GM23338 (cell line): ENCODE data around the gene FTCDNL1. TPM values are rescaled to one million over a fixed set of nuclear protein-coding genes. Genes with fewer than 3 reads are reported as not detected.

Experiments used
- ATAC-seq: fragments of 200-7000 bp; cut with Tn5 transposase; 3 replicates; pipeline ENCODE4 v1.9.1; 2020
- DNase-seq: peaks from one replicate; pipeline ENCODE4 v3.0.0-alpha.2; 2015; ENCODE audit warnings: low spot score
- H2AFZ ChIP-seq: fragments of 200-600 bp; sonication (generic); 2 replicates; pipeline ENCODE4 v1.8.0; 2016; ENCODE audit warnings: antibody characterized with exemption, mild to moderate bottlenecking, moderate library complexity
- H3F3A ChIP-seq: fragments of 200-600 bp; sonication (generic); replicated peaks from 2 replicates; pipeline ENCODE4 v1.8.0; 2017; ENCODE audit warnings: antibody characterized with exemption, mixed run types, low read depth
- H3K27ac ChIP-seq: fragments of 200-600 bp; sonication (generic); 2 replicates; pipeline ENCODE4 v1.6.1; 2016; ENCODE audit warnings: low read depth
- H3K27me3 ChIP-seq: fragments of 200-600 bp; sonication (generic); 2 replicates; pipeline ENCODE4 v1.8.0; 2016; ENCODE audit warnings: mild to moderate bottlenecking, mixed run types, moderate library complexity; ENCODE audit not compliant: insufficient read depth
- H3K36me3 ChIP-seq: fragments of 200-600 bp; sonication (generic); 2 replicates; pipeline ENCODE4 v1.8.0; 2016; ENCODE audit warnings: mild to moderate bottlenecking; ENCODE audit not compliant: insufficient read depth
- H3K4me1 ChIP-seq: fragments of 200-600 bp; sonication (generic); 2 replicates; pipeline ENCODE4 v1.8.0; 2016; ENCODE audit warnings: mild to moderate bottlenecking, moderate library complexity; ENCODE audit not compliant: insufficient read depth
- H3K4me2 ChIP-seq: fragments of 200-600 bp; sonication (generic); 2 replicates; pipeline ENCODE4 v1.7.1; 2017; ENCODE audit warnings: mixed run types
- H3K4me3 ChIP-seq: fragments of 200-600 bp; sonication (generic); 2 replicates; pipeline ENCODE4 v1.6.1; 2016; ENCODE audit warnings: mixed run types
- H3K79me2 ChIP-seq: fragments of 200-600 bp; sonication (generic); replicated peaks from 2 replicates; pipeline ENCODE4 v1.8.0; 2017; ENCODE audit warnings: mild to moderate bottlenecking; ENCODE audit not compliant: insufficient read depth
- H3K9me2 ChIP-seq: fragments of 200-600 bp; sonication (generic); 2 replicates; pipeline ENCODE4 v1.8.0; 2017; ENCODE audit not compliant: insufficient read depth
- H4K20me1 ChIP-seq: fragments of 200-600 bp; sonication (generic); replicated peaks from 2 replicates; pipeline ENCODE4 v1.8.0; 2017; ENCODE audit warnings: mild to moderate bottlenecking; ENCODE audit not compliant: insufficient read depth
- H3K27ac Mint-ChIP-seq: 2 replicates; pipeline ENCODE4 v1.8.0; 2020; ENCODE audit warnings: inconsistent platforms, mild to moderate bottlenecking, moderate library complexity, mixed read lengths
- H3K27me3 Mint-ChIP-seq: 3 replicates; pipeline ENCODE4 v1.8.0; 2022; ENCODE audit warnings: low read depth, mild to moderate bottlenecking, moderate library complexity, mixed read lengths, inconsistent platforms; ENCODE audit not compliant: insufficient read depth, poor library complexity
- H3K36me3 Mint-ChIP-seq: 3 replicates; pipeline ENCODE4 v1.8.0; 2021; ENCODE audit warnings: low read depth, mild to moderate bottlenecking, inconsistent platforms, moderate library complexity, mixed read lengths
- H3K4me1 Mint-ChIP-seq: 3 replicates; pipeline ENCODE4 v1.8.0; 2020; ENCODE audit warnings: mild to moderate bottlenecking, inconsistent platforms, mixed read lengths
- H3K4me3 Mint-ChIP-seq: 3 replicates; pipeline ENCODE4 v1.8.0; 2021; ENCODE audit warnings: moderate library complexity, mild to moderate bottlenecking, inconsistent platforms, mixed read lengths
- H3K9me3 Mint-ChIP-seq: 3 replicates; pipeline ENCODE4 v1.8.0; 2020; ENCODE audit warnings: moderate library complexity, mild to moderate bottlenecking, inconsistent platforms, mixed read lengths
- CREB1 ChIP-seq: fragments of 250-450 bp; sonication (Bioruptor Pico); IDR thresholded peaks from 2 replicates; pipeline ENCODE4 v1.5.0; 2020; ENCODE audit warnings: low read depth, mild to moderate bottlenecking, moderate library complexity
- EZH2 ChIP-seq: fragments of 200-600 bp; sonication (generic); IDR thresholded peaks from one replicate; pipeline ENCODE4 v1.8.0; 2017; ENCODE audit warnings: antibody characterized with exemption, mild to moderate bottlenecking, low read depth; ENCODE audit not compliant: unreplicated experiment
- EZH2phosphoT487 ChIP-seq: fragments of 200-600 bp; sonication (generic); IDR thresholded peaks from one replicate; pipeline ENCODE4 v1.8.1; 2018; ENCODE audit warnings: antibody characterized with exemption; ENCODE audit not compliant: unreplicated experiment
- JUNB ChIP-seq: IDR thresholded peaks from one replicate; pipeline ENCODE4 v1.6.1; 2016; ENCODE audit warnings: antibody characterized with exemption; ENCODE audit not compliant: unreplicated experiment
- NANOG ChIP-seq: IDR thresholded peaks from 2 replicates; pipeline ENCODE4 v1.6.1; 2016; ENCODE audit warnings: antibody characterized with exemption, borderline replicate concordance
- POLR2AphosphoS5 ChIP-seq: IDR thresholded peaks from 2 replicates; pipeline ENCODE4 v1.6.1; 2016; ENCODE audit warnings: antibody characterized with exemption, low read depth
- STAT1 ChIP-seq: IDR thresholded peaks from one replicate; pipeline ENCODE4 v1.6.1; 2016; ENCODE audit warnings: antibody characterized with exemption; ENCODE audit not compliant: unreplicated experiment
- ZNF114 ChIP-seq: fragments of 250-450 bp; sonication (Bioruptor Pico); IDR thresholded peaks from 2 replicates; pipeline ENCODE4 v1.5.0; 2020; ENCODE audit warnings: mild to moderate bottlenecking, moderate library complexity
- ZNF331 ChIP-seq: fragments of 250-450 bp; sonication (Bioruptor Pico); IDR thresholded peaks from 2 replicates; pipeline ENCODE4 v1.5.0; 2020; ENCODE audit warnings: low read depth, mild to moderate bottlenecking, moderate library complexity
- polyA plus RNA-seq: library from polyadenylated mRNA; unstranded; fragments of >200 nt; fragmentation: Nextera tagmentation; extraction: Ambion mirVana; gene quantifications from 2 replicates; pipeline ENCODE4 v1.2.1, GENCODE V29; 2016
- total RNA-seq: library from RNA; depleted of rRNA; stranded (reverse); fragments of >200 nt; shearing (Covaris generic); gene quantifications from 2 replicates; pipeline ENCODE4 v1.2.3, GENCODE V29; 2014
- TF ChIP-seq, protein P1 (sequence below): IDR thresholded peaks from one replicate; pipeline ENCODE4 v1.6.1; 2018; ENCODE audit warnings: antibody characterized with exemption; ENCODE audit not compliant: unreplicated experiment
- TF ChIP-seq, protein P2 (sequence below): IDR thresholded peaks from 2 replicates; pipeline ENCODE4 v1.6.1; 2016; ENCODE audit warnings: antibody characterized with exemption
- TF ChIP-seq, protein P3 (sequence below): fragments of 250-450 bp; sonication (Bioruptor Pico); IDR thresholded peaks from 2 replicates; pipeline ENCODE4 v1.5.0; 2020; ENCODE audit warnings: mild to moderate bottlenecking, moderate library complexity
- TF ChIP-seq, protein P4 (sequence below), 2 experiments: fragments of 200-600 bp in 1 of 2; sonication (generic) in 1 of 2; conservative IDR thresholded peaks; 2 replicates each; pipeline versions ENCODE4 v1.5.1 to v1.6.1; 2016 to 2017; ENCODE audit warnings: antibody characterized with exemption in 2 of 2, low read depth in 2 of 2, mild to moderate bottlenecking in 2 of 2, moderate library complexity in 1 of 2

Gene FTCDNL1
- total and polyA plus RNA-seq, 2 experiments from 2014 or later: 1.7 to 2.0 TPM

DNA sequence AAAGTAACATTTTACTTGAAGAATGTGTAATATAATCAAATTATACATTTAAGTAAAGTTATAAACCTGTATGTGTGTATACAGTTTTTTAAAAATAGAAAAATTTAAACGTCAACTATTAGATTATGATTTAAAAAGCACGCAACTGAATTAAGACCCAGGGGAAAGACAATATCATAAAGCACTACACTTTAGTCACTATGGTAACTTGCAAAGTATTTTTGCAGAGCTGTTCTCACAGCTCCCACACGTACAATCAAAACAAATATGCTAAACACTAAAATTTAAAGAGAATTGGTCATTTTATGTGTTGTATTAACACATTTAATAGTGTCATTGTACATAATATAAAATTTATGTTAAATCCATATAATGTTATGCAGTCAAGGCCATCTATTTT lies 59.7 kb downstream of the FTCDNL1 start:
- no peaks in the 10 kb centered on the region for H3F3A ChIP-seq
- H3K79me2 ChIP-seq: no peaks in the 10 kb centered on the region
- H3K27ac ChIP-seq: no peak overlapping the region
- H3K4me3 ChIP-seq: no peak overlapping the region
- no peaks in the 10 kb centered on the region for H3K27me3 ChIP-seq
- H3K4me3 Mint-ChIP-seq: no peak overlapping the region
- TF ChIP-seq, protein P1, sequence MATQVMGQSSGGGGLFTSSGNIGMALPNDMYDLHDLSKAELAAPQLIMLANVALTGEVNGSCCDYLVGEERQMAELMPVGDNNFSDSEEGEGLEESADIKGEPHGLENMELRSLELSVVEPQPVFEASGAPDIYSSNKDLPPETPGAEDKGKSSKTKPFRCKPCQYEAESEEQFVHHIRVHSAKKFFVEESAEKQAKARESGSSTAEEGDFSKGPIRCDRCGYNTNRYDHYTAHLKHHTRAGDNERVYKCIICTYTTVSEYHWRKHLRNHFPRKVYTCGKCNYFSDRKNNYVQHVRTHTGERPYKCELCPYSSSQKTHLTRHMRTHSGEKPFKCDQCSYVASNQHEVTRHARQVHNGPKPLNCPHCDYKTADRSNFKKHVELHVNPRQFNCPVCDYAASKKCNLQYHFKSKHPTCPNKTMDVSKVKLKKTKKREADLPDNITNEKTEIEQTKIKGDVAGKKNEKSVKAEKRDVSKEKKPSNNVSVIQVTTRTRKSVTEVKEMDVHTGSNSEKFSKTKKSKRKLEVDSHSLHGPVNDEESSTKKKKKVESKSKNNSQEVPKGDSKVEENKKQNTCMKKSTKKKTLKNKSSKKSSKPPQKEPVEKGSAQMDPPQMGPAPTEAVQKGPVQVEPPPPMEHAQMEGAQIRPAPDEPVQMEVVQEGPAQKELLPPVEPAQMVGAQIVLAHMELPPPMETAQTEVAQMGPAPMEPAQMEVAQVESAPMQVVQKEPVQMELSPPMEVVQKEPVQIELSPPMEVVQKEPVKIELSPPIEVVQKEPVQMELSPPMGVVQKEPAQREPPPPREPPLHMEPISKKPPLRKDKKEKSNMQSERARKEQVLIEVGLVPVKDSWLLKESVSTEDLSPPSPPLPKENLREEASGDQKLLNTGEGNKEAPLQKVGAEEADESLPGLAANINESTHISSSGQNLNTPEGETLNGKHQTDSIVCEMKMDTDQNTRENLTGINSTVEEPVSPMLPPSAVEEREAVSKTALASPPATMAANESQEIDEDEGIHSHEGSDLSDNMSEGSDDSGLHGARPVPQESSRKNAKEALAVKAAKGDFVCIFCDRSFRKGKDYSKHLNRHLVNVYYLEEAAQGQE: no peak
- TF ChIP-seq, protein P2, sequence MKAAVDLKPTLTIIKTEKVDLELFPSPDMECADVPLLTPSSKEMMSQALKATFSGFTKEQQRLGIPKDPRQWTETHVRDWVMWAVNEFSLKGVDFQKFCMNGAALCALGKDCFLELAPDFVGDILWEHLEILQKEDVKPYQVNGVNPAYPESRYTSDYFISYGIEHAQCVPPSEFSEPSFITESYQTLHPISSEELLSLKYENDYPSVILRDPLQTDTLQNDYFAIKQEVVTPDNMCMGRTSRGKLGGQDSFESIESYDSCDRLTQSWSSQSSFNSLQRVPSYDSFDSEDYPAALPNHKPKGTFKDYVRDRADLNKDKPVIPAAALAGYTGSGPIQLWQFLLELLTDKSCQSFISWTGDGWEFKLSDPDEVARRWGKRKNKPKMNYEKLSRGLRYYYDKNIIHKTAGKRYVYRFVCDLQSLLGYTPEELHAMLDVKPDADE: no peak
- TF ChIP-seq EZH2: no peak
- TF ChIP-seq STAT1: no peak
- TF ChIP-seq ZNF331 (CRISPR knock-in tag): no peak
- no peak for TF ChIP-seq EZH2phosphoT487
- TF ChIP-seq ZNF114 (CRISPR knock-in tag): no peak
- TF ChIP-seq CREB1 (CRISPR knock-in tag): no peak
- TF ChIP-seq, protein P3, sequence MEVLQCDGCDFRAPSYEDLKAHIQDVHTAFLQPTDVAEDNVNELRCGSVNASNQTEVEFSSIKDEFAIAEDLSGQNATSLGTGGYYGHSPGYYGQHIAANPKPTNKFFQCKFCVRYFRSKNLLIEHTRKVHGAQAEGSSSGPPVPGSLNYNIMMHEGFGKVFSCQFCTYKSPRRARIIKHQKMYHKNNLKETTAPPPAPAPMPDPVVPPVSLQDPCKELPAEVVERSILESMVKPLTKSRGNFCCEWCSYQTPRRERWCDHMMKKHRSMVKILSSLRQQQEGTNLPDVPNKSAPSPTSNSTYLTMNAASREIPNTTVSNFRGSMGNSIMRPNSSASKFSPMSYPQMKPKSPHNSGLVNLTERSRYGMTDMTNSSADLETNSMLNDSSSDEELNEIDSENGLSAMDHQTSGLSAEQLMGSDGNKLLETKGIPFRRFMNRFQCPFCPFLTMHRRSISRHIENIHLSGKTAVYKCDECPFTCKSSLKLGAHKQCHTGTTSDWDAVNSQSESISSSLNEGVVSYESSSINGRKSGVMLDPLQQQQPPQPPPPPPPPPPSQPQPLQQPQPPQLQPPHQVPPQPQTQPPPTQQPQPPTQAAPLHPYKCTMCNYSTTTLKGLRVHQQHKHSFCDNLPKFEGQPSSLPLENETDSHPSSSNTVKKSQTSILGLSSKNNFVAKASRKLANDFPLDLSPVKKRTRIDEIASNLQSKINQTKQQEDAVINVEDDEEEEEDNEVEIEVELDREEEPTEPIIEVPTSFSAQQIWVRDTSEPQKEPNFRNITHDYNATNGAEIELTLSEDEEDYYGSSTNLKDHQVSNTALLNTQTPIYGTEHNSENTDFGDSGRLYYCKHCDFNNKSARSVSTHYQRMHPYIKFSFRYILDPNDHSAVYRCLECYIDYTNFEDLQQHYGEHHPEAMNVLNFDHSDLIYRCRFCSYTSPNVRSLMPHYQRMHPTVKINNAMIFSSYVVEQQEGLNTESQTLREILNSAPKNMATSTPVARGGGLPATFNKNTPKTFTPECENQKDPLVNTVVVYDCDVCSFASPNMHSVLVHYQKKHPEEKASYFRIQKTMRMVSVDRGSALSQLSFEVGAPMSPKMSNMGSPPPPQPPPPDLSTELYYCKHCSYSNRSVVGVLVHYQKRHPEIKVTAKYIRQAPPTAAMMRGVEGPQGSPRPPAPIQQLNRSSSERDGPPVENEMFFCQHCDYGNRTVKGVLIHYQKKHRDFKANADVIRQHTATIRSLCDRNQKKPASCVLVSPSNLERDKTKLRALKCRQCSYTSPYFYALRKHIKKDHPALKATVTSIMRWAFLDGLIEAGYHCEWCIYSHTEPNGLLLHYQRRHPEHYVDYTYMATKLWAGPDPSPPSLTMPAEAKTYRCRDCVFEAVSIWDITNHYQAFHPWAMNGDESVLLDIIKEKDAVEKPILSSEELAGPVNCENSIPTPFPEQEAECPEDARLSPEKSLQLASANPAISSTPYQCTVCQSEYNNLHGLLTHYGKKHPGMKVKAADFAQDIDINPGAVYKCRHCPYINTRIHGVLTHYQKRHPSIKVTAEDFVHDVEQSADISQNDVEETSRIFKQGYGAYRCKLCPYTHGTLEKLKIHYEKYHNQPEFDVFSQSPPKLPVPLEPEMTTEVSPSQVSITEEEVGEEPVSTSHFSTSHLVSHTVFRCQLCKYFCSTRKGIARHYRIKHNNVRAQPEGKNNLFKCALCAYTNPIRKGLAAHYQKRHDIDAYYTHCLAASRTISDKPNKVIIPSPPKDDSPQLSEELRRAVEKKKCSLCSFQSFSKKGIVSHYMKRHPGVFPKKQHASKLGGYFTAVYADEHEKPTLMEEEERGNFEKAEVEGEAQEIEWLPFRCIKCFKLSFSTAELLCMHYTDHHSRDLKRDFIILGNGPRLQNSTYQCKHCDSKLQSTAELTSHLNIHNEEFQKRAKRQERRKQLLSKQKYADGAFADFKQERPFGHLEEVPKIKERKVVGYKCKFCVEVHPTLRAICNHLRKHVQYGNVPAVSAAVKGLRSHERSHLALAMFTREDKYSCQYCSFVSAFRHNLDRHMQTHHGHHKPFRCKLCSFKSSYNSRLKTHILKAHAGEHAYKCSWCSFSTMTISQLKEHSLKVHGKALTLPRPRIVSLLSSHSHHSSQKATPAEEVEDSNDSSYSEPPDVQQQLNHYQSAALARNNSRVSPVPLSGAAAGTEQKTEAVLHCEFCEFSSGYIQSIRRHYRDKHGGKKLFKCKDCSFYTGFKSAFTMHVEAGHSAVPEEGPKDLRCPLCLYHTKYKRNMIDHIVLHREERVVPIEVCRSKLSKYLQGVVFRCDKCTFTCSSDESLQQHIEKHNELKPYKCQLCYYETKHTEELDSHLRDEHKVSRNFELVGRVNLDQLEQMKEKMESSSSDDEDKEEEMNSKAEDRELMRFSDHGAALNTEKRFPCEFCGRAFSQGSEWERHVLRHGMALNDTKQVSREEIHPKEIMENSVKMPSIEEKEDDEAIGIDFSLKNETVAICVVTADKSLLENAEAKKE (CRISPR knock-in tag): no peak
- TF ChIP-seq, protein P4, sequence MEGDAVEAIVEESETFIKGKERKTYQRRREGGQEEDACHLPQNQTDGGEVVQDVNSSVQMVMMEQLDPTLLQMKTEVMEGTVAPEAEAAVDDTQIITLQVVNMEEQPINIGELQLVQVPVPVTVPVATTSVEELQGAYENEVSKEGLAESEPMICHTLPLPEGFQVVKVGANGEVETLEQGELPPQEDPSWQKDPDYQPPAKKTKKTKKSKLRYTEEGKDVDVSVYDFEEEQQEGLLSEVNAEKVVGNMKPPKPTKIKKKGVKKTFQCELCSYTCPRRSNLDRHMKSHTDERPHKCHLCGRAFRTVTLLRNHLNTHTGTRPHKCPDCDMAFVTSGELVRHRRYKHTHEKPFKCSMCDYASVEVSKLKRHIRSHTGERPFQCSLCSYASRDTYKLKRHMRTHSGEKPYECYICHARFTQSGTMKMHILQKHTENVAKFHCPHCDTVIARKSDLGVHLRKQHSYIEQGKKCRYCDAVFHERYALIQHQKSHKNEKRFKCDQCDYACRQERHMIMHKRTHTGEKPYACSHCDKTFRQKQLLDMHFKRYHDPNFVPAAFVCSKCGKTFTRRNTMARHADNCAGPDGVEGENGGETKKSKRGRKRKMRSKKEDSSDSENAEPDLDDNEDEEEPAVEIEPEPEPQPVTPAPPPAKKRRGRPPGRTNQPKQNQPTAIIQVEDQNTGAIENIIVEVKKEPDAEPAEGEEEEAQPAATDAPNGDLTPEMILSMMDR (conservative IDR thresholded peaks at IDR 0.05; ENCODE audit: low read depth in 2 of 2): no peak
- no peak for TF ChIP-seq POLR2AphosphoS5
- no peak for TF ChIP-seq JUNB
- no peak for TF ChIP-seq NANOG
- peaks cover 42% of the 10 kb centered on the region for H3K4me1 ChIP-seq
- no peak overlapping the region for H3K27ac Mint-ChIP-seq
- H3K4me1 Mint-ChIP-seq: peaks cover 35% of the 10 kb centered on the region
- no peaks in the 10 kb centered on the region; the same call in 2 of the 3 replicates for H3K9me3 Mint-ChIP-seq
- H4K20me1 ChIP-seq: no peaks in the 10 kb centered on the region
- H3K27me3 Mint-ChIP-seq: no peaks in the 10 kb centered on the region
- no peak overlapping the region for H2AFZ ChIP-seq
- H3K36me3 ChIP-seq: no peaks in the 10 kb centered on the region
- H3K36me3 Mint-ChIP-seq: no peaks in the 10 kb centered on the region
- no peaks in the 10 kb centered on the region for H3K9me2 ChIP-seq
- no peak overlapping the region for H3K4me2 ChIP-seq
- DNase-seq (no peak), ATAC-seq (no peak)
